ENCODE data around the gene SHE.

DNA sequence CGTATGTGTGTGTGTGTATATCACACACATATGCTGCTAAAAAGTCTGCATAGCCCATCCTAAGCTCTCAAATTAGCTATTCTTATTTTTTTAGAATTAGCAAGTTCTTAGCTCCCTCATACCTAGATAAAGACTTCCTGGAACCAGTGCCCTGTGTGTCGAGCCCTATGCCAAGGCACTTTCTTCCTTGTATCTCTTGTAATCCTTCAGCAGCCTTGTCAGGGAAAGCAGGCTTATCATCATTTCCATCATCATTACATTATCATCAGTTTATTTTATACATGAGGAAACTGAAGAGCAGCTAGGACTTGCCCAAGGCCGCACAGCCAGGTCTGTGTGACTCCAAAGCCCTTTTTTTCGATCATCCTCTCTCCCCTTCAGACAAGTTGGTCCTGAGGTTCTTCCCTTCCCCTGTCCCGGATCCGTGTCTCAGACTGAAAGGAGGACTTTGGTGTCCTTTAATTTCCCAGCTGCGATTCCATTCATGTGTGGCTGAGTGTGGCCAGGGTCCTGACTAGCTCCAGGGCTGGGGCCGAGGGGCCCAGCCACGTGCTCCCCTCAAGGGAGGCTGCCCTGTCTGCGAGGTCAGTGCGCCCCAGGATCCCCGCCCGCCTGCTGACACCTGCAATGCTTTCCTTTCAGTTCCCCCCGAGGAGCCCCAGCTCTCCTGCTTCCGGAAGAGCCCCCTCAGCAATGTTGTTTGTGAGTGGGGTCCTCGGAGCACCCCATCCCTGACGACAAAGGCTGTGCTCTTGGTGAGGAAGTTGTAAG, 72.2 kb downstream of the SHE start:
- TF ChIP-seq, protein P1, sequence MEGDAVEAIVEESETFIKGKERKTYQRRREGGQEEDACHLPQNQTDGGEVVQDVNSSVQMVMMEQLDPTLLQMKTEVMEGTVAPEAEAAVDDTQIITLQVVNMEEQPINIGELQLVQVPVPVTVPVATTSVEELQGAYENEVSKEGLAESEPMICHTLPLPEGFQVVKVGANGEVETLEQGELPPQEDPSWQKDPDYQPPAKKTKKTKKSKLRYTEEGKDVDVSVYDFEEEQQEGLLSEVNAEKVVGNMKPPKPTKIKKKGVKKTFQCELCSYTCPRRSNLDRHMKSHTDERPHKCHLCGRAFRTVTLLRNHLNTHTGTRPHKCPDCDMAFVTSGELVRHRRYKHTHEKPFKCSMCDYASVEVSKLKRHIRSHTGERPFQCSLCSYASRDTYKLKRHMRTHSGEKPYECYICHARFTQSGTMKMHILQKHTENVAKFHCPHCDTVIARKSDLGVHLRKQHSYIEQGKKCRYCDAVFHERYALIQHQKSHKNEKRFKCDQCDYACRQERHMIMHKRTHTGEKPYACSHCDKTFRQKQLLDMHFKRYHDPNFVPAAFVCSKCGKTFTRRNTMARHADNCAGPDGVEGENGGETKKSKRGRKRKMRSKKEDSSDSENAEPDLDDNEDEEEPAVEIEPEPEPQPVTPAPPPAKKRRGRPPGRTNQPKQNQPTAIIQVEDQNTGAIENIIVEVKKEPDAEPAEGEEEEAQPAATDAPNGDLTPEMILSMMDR (IDR thresholded peaks at IDR 0.05), result no peak
- TF ChIP-seq POLR2A (IDR thresholded peaks at IDR 0.05), result no peak
